ENCODE results near the gene ACTR6.

ACTR6 gene

GRCh38 chr12:100266585-100266834 is 65.9 kb downstream of the ACTR6 start:
- DNase-seq (ENCODE audit: low spot score) = peak; percentile 91

GRCh38 chr12:100266835-100267602 is 66.4 kb downstream of the ACTR6 start, which contains the start of the genes DEPDC4 and SCYL2:
Gene DEPDC4 (minus strand): TSS chr12:100267079. CDS start chr12:100267076, 3 bp downstream.
Gene SCYL2 (plus strand): TSS chr12:100267177. CDS start chr12:100282971, 15,794 bp downstream.
- peak; percentile 93 for DNase-seq (ENCODE audit: low spot score)

DNA sequence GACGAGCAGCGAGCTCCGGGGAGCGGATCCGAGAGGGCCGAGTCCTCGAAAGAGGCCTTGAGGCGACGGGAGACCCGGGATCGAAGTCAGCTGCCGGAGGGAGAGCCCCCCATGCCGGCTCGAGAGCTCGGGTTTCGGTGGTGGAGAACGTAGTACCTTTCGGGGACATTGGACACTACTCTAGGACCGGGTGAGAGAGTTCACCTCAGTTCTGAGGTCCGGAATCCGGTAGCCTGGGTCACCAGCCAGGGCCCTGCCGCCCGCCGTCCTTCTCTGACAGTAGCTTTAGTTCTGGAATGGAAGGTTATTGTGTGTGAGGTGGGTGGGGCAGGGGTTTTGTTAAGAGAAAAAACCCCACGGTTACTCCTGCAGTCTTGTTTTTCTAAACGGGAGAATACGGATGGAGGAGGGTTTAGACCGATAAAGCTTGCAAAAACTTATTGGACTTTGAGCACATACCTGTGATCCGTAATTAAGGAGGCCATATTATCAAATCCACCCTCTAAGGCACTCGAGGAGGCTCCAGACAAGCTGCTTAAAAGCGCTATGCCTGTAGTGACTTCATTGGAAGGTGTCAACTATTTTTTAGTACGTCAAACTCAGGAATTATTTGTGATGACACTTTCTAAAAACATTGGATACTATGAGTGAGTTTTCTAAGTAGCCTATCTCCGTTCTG is 67.1 kb downstream of the ACTR6 start:
- DNase-seq (ENCODE audit: low spot score) = peak; percentile 15

DNA sequence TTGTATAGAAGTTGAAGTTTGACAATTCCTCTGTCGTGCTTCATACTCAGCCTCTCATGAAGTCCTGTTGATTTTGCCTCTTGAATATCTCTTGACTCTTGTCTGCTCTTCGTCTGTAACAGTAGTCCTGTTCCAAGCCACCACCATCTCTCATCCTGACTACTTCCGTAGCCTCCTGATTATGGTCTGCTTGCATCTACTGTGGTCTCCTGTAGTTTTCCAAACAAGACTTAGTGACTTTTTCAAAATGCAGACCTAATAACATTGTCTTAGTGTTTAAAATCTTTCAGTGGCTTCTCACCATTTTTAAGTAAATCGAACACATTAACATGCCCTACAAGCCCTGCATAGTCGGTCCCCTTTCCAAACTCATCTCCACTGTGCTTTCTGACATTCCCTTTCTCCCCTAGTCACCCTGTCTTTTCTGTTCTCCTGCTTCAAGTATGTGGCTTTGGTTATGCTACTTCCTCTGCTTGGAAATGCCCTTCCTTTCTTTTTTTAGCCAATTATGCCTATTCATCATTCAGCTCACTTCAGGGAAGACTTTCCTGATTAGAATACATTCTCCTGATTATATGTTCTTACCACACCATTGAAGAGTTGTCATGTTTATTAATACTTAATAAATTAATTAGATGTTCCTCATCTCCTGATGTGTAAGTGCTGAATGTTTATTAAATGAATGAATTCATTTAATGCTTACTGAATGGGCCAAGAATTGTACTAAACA is 68.4 kb downstream of the ACTR6 start:
- DNase-seq (ENCODE audit: low spot score) = no peak

DNA sequence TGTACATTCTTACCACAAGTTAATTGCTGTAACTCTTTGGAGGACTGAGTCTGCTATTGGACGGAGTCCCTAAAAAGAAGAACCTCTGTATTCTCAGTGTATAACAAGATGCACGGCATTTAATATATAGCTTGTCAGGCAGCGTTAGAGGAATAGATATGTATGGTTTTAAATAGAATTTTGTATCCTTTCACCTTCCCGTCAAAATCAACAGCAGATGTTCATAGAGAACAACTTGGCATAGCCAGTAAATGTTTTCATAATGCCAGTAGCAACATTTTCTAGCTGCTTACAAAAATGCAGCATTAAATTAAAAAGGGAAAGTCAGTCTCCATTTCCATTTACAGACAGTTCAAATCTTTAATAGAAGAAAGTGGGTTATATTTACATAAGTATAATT is 73.2 kb downstream of the ACTR6 start:
- DNase-seq (ENCODE audit: low spot score) = no peak

Data from CD4-positive, alpha-beta T cell treated with Interleukin-2 at 100 ng/mL for 4 hours (primary cell).